GM12878 (cell line): ENCODE measurements around the gene C1orf21. TPM values are rescaled to one million over a fixed set of nuclear protein-coding genes. Genes with fewer than 3 reads are reported as not detected.

Source experiments
- ATAC-seq: fragments of 200-7000 bp; cut with Tn5 transposase; 3 replicates; pipeline ENCODE4 v1.9.1; 2020; ENCODE audit warnings: mild to moderate bottlenecking, moderate library complexity
- BruUV-seq: library from RNA; stranded (reverse); fragments of 400-500 nt; replicated peaks from 2 replicates; lab custom pipeline; 2021; lab: Mats Ljungman, UMichigan
- CTCF ChIA-PET: fragments of 300-600 bp; sonication (Branson Sonifier 250); formaldehyde crosslinking; extraction: SDS; loops from one replicate; lab custom pipeline; 2021; ENCODE audit warnings: inconsistent platforms; lab: Yijun Ruan, JAX
- POLR2A ChIA-PET: fragments of 350-600 bp; formaldehyde crosslinking; extraction: SDS; loops from one replicate; lab custom pipeline; 2021; ENCODE audit warnings: inconsistent platforms; lab: Charles Lee
- RAD21 ChIA-PET: fragments of 300-600 bp; sonication (Branson Sonifier 250); formaldehyde crosslinking; loops from one replicate; lab custom pipeline; 2023; ENCODE audit warnings: antibody characterized with exemption; ENCODE audit not compliant: unreplicated experiment; lab: Charles Lee
- SMC1A ChIA-PET: fragments of 300-600 bp; sonication (Branson Sonifier 250); formaldehyde crosslinking; loops from one replicate; lab custom pipeline; 2023; ENCODE audit not compliant: unreplicated experiment, uncharacterized antibody; lab: Charles Lee
- DNase-seq: peaks from one replicate; pipeline ENCODE4 v3.0.0-alpha.2; 2011; ENCODE audit warnings: low read depth, low spot score
- FAIRE-seq: peaks from 3 replicates; lab custom pipeline; 2011; peaks lifted over from hg19 to GRCh38; lab: Jason Lieb, UNC
- H2AFZ ChIP-seq: 2 replicates; pipeline ENCODE4 v1.6.0; 2011; ENCODE audit warnings: low read depth, low read length, control low read depth; ENCODE audit not compliant: control insufficient read depth
- H3K27ac ChIP-seq: 2 replicates; pipeline ENCODE4 v1.5.1; 2011; ENCODE audit warnings: control low read depth; ENCODE audit not compliant: control insufficient read depth, insufficient read depth
- H3K27me3 ChIP-seq, 2 experiments: replicated peaks in 1 of 2; 2 replicates each; pipeline versions ENCODE4 v1.6.0 to v1.6.1; 2011; ENCODE audit warnings: low read length in 1 of 2; ENCODE audit not compliant: control insufficient read depth in 2 of 2, insufficient read depth in 2 of 2
- H3K36me3 ChIP-seq, 2 experiments: 2 replicates each; pipeline ENCODE4 v1.5.1; 2011; ENCODE audit warnings: low read length in 1 of 2; ENCODE audit not compliant: control insufficient read depth in 2 of 2, insufficient read depth in 2 of 2
- H3K4me1 ChIP-seq: 2 replicates; pipeline ENCODE4 v1.6.1; 2011; ENCODE audit warnings: mild to moderate bottlenecking, low read length, moderate library complexity, mixed read lengths; ENCODE audit not compliant: control insufficient read depth, insufficient read depth
- H3K4me2 ChIP-seq: 2 replicates; pipeline ENCODE4 v1.6.0; 2011; ENCODE audit warnings: control low read depth; ENCODE audit not compliant: control insufficient read depth, insufficient read depth
- H3K4me3 ChIP-seq: fragments of 200-600 bp; sonication (generic); 2 replicates; pipeline ENCODE4 v1.5.1; 2016
- H3K79me2 ChIP-seq: 2 replicates; pipeline ENCODE4 v1.6.0; 2011; ENCODE audit warnings: low read length; ENCODE audit not compliant: control insufficient read depth, insufficient read depth
- H3K9ac ChIP-seq: 2 replicates; pipeline ENCODE4 v1.8.0; 2011; ENCODE audit warnings: low read length, control low read depth, mixed read lengths; ENCODE audit not compliant: control insufficient read depth, insufficient read depth
- H3K9me3 ChIP-seq: replicated peaks from 3 replicates; pipeline ENCODE4 v1.5.1; 2011; ENCODE audit warnings: mild to moderate bottlenecking, low read length; ENCODE audit not compliant: control insufficient read depth, insufficient read depth
- H4K20me1 ChIP-seq: 2 replicates; pipeline ENCODE4 v1.6.0; 2011; ENCODE audit not compliant: control insufficient read depth, insufficient read depth
- BHLHE40 ChIP-seq, 2 experiments: fragments of 450-650 bp in 1 of 2; IDR thresholded peaks; 2 replicates each; pipeline ENCODE4 v1.6.1; 2011 to 2017; ENCODE audit warnings: low read depth in 2 of 2, borderline replicate concordance in 1 of 2, improper control_type of control experiment in 1 of 2, low read length in 1 of 2, mild to moderate bottlenecking in 1 of 2
- DPF2 ChIP-seq: fragments of 450-650 bp; IDR thresholded peaks from 2 replicates; pipeline ENCODE4 v1.6.1; 2017; ENCODE audit warnings: mild to moderate bottlenecking
- FOXK2 ChIP-seq: fragments of 450-650 bp; IDR thresholded peaks from 2 replicates; pipeline ENCODE4 v1.6.1; 2017; ENCODE audit warnings: mild to moderate bottlenecking, moderate library complexity
- NFXL1 ChIP-seq: fragments of 450-650 bp; IDR thresholded peaks from 2 replicates; pipeline ENCODE4 v1.6.1; 2017; ENCODE audit warnings: antibody characterized with exemption, mild to moderate bottlenecking, borderline replicate concordance
- RB1 ChIP-seq: fragments of 450-650 bp; formaldehyde crosslinking; IDR thresholded peaks from 2 replicates; pipeline ENCODE4 v1.6.1; 2017; ENCODE audit warnings: mild to moderate bottlenecking, borderline replicate concordance
- SMAD5 ChIP-seq: IDR thresholded peaks from 2 replicates; pipeline ENCODE4 v1.6.1; 2016; ENCODE audit warnings: antibody characterized with exemption, low read depth
- SUPT20H ChIP-seq: IDR thresholded peaks from 2 replicates; pipeline ENCODE4 v1.6.1; 2011; ENCODE audit warnings: low read depth, mild to moderate bottlenecking, low read length, moderate library complexity, borderline replicate concordance; ENCODE audit not compliant: control insufficient read depth
- WRNIP1 ChIP-seq: IDR thresholded peaks from 2 replicates; pipeline ENCODE4 v1.6.1; 2011; ENCODE audit warnings: low read depth, low read length, improper control_type of control experiment, borderline replicate concordance
- WGBS: methylation state at CpG from one replicate; pipeline ENCODE4 v1.1.6; 2016; ENCODE audit warnings: low lambda C conversion rate; ENCODE audit not compliant: insufficient replicate concordance, insufficient coverage; ENCODE audit errors: missing lambda C conversion rate; 5-methylcytosine and 5-hydroxymethylcytosine counted together
- in situ Hi-C: fragments of 300-500 bp; cut with MboI; formaldehyde crosslinking; loops from 9 replicates; pipeline ENCODE4 v1.14.3; 2018; ENCODE audit warnings: mixed read lengths
- intact Hi-C: fragments of 100-400 bp; cut with micrococcal nuclease; formaldehyde crosslinking; loops from one replicate; pipeline ENCODE4 v1.14.2; 2022; ENCODE audit not compliant: unreplicated experiment
- polyA plus RNA-seq, 11 experiments: library from polyadenylated mRNA; depleted of rRNA in 4 of 11; unstranded in 6 of 11; stranded (reverse) in 5 of 11; fragments of >200 nt; fragmentation: Nextera tagmentation in 4 of 11; fragmentation: Illumina TruSeq in 1 of 11; extraction: Ambion mirVana in 4 of 11; extraction: Trizol in 1 of 11; gene quantifications; 1 replicate in 1 of 11; 2 replicates in 10 of 11; pipeline versions ENCODE4 v1.2.1 to v1.2.3, GENCODE V29; 2011 to 2016; ENCODE audit warnings: inconsistent platforms in 2 of 11, missing spikeins in 2 of 11, low read depth in 1 of 11
- total RNA-seq, 4 experiments: library from RNA; depleted of rRNA in 3 of 4; stranded (reverse); fragments of >200 nt in 3 of 4; fragmentation: Illumina TruSeq in 1 of 4; extraction: Trizol in 1 of 4; gene quantifications; 2 replicates each; pipeline versions ENCODE4 v1.2.1 to v1.2.3, GENCODE V29; 2013 to 2021
- TF ChIP-seq, protein P1 (sequence below): fragments of 450-650 bp; conservative IDR thresholded peaks from 2 replicates; pipeline ENCODE4 v1.6.1; 2017; ENCODE audit warnings: mild to moderate bottlenecking, moderate library complexity
- TF ChIP-seq, protein P2 (sequence below), 3 experiments: IDR thresholded peaks in 2 of 3; conservative IDR thresholded peaks in 1 of 3; 2 replicates each; pipeline ENCODE4 v1.5.1; 2011; ENCODE audit warnings: low read depth in 3 of 3, low read length in 3 of 3, mild to moderate bottlenecking in 3 of 3, control low read depth in 2 of 3, moderate library complexity in 2 of 3, inconsistent platforms in 1 of 3, mixed read lengths in 1 of 3; ENCODE audit not compliant: control insufficient read depth in 2 of 3, insufficient read depth in 1 of 3; ENCODE audit errors: extremely low read depth in 1 of 3

C1orf21 gene
- total and polyA plus RNA-seq, 10 of the 15 experiments (the other 5 are each of a cell fraction or from before 2014, with no cell fraction given): 0.03 to 1.6 (median 0.17) TPM; not detected in 3

DNA sequence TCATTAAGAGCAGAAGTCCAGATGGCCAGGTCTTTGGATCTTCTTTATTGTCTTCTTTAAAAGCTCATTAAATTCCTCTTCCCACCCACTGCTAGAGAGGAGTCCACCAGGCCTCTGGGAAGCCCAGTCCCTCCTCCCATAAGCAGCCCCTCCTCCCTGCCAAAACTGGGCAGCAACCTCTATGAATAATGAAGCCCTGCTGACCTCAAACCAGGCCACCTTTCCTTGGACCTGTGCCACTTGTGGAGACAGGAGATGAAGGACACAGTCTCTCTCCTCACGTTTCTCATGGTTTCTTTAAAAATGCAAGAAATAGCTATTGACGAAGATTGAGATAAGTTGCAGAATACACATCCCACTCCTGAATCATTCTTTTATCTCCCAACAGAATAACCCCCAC is 255.1 kb downstream of the C1orf21 start:
- no TSS peak for BruUV-seq
- no peaks in the 10 kb centered on the region for H3K36me3 ChIP-seq
- H3K4me1 ChIP-seq: peaks cover 6% of the 10 kb centered on the region
- ATAC-seq (no peak), FAIRE-seq (no peak), DNase-seq (no peak)
- intact Hi-C loops (no loop called here), in situ Hi-C loops (no loop called here)
- H3K4me2 ChIP-seq: no peak overlapping the region
- H4K20me1 ChIP-seq: no peaks in the 10 kb centered on the region
- H3K9me3 ChIP-seq: no peaks in the 10 kb centered on the region
- no peak overlapping the region for H3K27ac ChIP-seq
- RAD21 ChIA-PET: no interaction called here
- POLR2A ChIA-PET: no interaction called here
- no peak overlapping the region for H3K4me3 ChIP-seq
- CTCF ChIA-PET: no interaction called here
- H3K79me2 ChIP-seq: no peaks in the 10 kb centered on the region
- TF ChIP-seq FOXK2 (no peak), DPF2 (no peak), NFXL1 (no peak), BHLHE40 (IDR thresholded peaks at IDR 0.05; ENCODE audit: borderline replicate concordance in 1 of 2, low read depth in 2 of 2, low read length in 1 of 2) (no peak), RB1 (no peak), WRNIP1 (no peak), SUPT20H (no peak), SMAD5 (no peak)
- TF ChIP-seq, protein P1, sequence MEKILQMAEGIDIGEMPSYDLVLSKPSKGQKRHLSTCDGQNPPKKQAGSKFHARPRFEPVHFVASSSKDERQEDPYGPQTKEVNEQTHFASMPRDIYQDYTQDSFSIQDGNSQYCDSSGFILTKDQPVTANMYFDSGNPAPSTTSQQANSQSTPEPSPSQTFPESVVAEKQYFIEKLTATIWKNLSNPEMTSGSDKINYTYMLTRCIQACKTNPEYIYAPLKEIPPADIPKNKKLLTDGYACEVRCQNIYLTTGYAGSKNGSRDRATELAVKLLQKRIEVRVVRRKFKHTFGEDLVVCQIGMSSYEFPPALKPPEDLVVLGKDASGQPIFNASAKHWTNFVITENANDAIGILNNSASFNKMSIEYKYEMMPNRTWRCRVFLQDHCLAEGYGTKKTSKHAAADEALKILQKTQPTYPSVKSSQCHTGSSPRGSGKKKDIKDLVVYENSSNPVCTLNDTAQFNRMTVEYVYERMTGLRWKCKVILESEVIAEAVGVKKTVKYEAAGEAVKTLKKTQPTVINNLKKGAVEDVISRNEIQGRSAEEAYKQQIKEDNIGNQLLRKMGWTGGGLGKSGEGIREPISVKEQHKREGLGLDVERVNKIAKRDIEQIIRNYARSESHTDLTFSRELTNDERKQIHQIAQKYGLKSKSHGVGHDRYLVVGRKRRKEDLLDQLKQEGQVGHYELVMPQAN: no peak
- TF ChIP-seq, protein P2, sequence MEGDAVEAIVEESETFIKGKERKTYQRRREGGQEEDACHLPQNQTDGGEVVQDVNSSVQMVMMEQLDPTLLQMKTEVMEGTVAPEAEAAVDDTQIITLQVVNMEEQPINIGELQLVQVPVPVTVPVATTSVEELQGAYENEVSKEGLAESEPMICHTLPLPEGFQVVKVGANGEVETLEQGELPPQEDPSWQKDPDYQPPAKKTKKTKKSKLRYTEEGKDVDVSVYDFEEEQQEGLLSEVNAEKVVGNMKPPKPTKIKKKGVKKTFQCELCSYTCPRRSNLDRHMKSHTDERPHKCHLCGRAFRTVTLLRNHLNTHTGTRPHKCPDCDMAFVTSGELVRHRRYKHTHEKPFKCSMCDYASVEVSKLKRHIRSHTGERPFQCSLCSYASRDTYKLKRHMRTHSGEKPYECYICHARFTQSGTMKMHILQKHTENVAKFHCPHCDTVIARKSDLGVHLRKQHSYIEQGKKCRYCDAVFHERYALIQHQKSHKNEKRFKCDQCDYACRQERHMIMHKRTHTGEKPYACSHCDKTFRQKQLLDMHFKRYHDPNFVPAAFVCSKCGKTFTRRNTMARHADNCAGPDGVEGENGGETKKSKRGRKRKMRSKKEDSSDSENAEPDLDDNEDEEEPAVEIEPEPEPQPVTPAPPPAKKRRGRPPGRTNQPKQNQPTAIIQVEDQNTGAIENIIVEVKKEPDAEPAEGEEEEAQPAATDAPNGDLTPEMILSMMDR (IDR thresholded peaks at IDR 0.05 in 2 of 3, conservative IDR thresholded peaks at IDR 0.05 in 1 of 3; ENCODE audit: control insufficient read depth in 2 of 3, extremely low read depth in 1 of 3, insufficient read depth in 1 of 3, low read depth in 3 of 3, low read length in 3 of 3): no peak
- no peak overlapping the region for H2AFZ ChIP-seq
- no peaks in the 10 kb centered on the region for H3K27me3 ChIP-seq
- SMC1A ChIA-PET: no interaction called here
- 42% methylated on average over 2 of the region's 2 CpGs for WGBS
- no peak overlapping the region for H3K9ac ChIP-seq
